GM19324 (cell line): ENCODE measurements around the gene TANGO6.
"Not testable (repeated sequence)": the region's sequence is repeated elsewhere in the genome, so short reads cannot be mapped to it uniquely, and the experiment has no call there.

Source experiments
- ATAC-seq: cut with Tn5 transposase; IDR thresholded peaks from one replicate; pipeline ENCODE4 v1.9.1; 2021; ENCODE audit warnings: mild to moderate bottlenecking, moderate library complexity; ENCODE audit not compliant: unreplicated experiment, low FRiP score

TANGO6 gene

GRCh38 chr16:68843482-68844210, at the start of gene TANGO6:
TANGO6 (plus strand) TSS chr16:68843531; CDS start chr16:68843618, 87 bp downstream.
- ATAC-seq, result peak; percentile 89

DNA sequence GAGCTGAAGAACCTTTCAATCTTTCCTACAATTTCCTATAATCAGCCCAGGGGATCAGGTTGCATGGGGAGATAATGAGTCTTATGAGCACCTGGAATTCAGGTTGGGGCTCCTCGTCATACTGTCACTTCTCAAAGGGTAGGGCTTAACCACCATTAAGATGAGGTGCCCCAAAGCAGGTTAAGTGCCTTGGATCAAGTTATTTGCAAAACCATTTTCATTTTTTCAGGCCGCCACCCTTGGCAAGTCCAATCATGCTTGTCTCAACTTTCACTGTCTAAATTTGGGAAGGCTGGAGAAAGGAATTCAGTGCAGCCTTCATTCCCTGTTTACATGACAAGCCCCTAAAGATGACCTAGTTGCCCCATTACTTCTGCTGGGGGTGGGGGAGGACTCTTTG, 44.9 kb upstream of the TANGO6 start:
- no peak for ATAC-seq

- ATAC-seq, result peak; percentile 65
These were observed 43.0 kb upstream of the TANGO6 start for GRCh38 chr16:68800257-68800875.

- no peak for ATAC-seq
These were observed 41.1 kb upstream of the TANGO6 start for GRCh38 chr16:68802190-68802589.

GRCh38 chr16:68806422-68806821, 36.9 kb upstream of the TANGO6 start:
- no peak for ATAC-seq

GRCh38 chr16:68806981-68807380, 36.4 kb upstream of the TANGO6 start:
- ATAC-seq, result no peak

DNA sequence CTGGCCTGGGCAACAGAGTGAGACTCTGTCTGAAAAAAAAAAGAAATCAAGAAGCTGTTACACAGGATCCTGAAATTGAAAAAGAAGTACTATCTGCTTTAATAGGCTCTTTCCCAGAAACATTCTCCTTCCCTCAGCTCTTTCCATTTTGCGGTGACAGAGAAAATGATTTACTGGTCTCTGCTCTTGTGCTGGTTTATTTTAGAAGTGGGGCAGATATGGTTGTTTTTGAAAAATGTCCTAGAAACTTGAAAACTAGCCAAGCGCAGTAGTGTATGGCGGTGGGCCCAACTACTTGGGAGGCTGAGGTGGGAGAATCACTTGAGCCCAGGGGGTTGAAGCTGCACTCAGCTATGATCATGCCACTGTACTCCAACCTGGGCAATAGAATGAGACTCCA, 28.8 kb upstream of the TANGO6 start:
- ATAC-seq, result no peak

DNA sequence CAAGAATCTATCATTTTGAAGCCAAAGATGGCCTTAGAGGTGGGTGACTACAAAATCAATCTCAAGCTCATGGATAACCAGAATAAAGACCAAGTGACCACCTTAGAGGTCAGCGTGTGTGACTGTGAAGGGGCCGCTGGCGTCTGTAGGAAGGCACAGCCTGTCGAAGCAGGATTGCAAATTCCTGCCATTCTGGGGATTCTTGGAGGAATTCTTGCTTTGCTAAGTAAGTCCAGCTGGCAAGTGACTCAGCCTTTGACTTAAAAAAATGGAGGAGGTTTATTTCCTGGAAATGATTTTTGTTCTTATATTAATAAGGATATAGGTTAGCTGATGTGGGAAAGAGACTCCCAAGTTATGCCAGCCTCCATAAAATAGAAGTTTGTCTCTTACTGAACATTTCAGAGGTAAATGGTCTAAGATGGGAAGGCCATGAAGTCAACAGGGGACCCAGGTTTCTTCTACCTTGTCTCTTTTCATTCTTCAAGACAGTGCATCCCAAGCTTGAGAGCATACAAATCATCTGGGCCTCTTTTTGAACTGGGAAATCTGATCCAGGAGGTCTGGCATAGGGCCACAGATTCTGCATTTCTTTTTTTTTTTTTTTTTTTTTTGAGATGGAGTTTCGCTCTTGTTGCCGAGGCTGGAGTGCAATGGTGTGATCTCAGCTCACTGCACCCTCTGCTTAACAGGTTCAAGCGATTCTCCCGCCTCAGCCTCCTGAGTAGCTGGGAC, 19.8 kb upstream of the TANGO6 start:
- no peak for ATAC-seq

- ATAC-seq, result no peak
These were observed 17.9 kb upstream of the TANGO6 start for GRCh38 chr16:68825427-68825826.

DNA sequence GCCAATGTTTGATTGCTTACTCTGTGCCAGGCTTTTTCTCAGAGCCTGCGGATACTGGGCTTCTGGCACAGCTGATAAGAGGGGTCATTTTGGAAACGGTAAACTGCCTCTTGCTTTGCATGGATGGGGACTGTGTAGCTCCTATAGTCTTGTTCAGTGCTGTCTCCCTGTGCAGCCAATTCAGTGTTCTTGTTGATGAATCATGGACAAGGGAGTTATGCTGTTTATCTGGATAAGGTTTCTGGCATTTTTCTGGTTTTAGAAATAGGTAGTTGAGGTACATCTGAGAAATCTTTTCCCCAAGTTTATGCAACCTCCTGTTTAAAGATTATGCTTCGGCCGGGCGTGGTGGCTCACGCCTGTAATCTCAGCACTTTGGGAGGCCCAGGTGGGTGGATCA, 16.7 kb upstream of the TANGO6 start:
- no peak for ATAC-seq

GRCh38 chr16:68833251-68833650, 10.1 kb upstream of the TANGO6 start:
- no peak for ATAC-seq

- ATAC-seq, result no peak
These were observed 8.8 kb upstream of the TANGO6 start for GRCh38 chr16:68834550-68834949.

DNA sequence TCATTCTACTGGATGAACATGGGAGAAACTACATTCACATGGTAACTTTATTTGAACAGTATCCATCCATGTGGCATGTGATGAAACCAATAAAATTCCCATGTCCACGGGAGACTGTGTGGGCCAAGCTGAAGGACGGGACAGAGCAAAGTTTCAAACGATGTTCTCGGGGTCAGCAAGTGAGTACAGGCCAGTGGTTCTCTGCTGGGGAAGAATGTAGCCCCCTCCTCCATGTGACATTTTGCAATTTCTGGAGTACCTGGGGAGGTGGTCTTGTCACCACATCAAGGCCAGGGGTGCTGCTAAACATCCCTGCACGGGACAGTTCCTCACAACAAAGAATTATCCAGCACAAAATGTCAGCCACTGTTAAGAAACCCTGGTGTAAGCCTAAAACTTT, 7.4 kb upstream of the TANGO6 start:
- ATAC-seq, result no peak

GRCh38 chr16:68839831-68840230, 3.5 kb upstream of the TANGO6 start:
- ATAC-seq, result no peak

GRCh38 chr16:68842964-68843481, 308 bp upstream of the TANGO6 start:
- ATAC-seq, result not testable (repeated sequence)

DNA sequence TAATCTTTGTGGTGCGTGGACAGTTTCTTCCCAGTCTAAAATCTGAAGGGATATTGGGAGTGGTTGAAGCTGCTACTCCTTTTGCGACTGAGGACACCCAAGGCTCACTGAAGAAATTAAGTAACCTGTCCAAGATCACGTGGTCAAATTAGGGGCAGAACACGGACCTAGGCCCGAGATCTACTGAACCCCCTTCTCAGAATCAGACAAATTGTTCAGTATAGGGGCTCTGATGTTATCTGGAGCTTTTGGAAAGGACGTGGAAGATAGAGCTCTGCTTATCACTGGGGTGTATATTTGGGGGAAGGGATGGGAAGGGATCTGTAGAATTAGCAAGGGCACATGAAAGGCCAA, 857 bp downstream of the TANGO6 start:
- no peak for ATAC-seq

DNA sequence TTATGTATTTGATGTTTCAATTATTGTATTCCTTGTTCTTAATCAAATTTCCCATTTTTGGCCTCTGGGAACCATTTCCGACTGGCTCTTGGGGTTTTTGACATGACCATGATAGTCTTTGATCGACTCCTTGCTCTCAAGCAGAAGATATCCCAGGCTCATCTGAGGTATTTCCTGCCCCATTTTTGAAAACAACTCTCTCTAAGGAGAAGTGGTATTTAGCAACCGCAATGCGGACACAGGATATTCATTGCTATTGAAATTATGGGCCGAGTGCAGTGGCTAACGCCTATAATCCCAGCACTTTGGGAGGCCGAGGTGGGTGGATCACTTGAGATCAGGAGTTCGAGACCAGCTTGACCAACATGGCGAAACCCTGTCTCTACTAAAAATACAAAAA, 5.5 kb downstream of the TANGO6 start:
- ATAC-seq, result no peak

GRCh38 chr16:68850481-68850880, 7.2 kb downstream of the TANGO6 start:
- ATAC-seq, result no peak

GRCh38 chr16:68851601-68852000, 8.3 kb downstream of the TANGO6 start:
- ATAC-seq, result no peak

GRCh38 chr16:68857479-68857878, 14.1 kb downstream of the TANGO6 start:
- ATAC-seq, result no peak

GRCh38 chr16:68859828-68860227, 16.5 kb downstream of the TANGO6 start:
- ATAC-seq, result no peak
